ENCODE data around the gene MED12. TPM values are rescaled to one million over a fixed set of nuclear protein-coding genes. Genes with fewer than 3 reads are reported as not detected.
"Not testable (repeated sequence)": the region's sequence is repeated elsewhere in the genome, so short reads cannot be mapped to it uniquely, and the experiment has no call there.

The MED12 gene
- total RNA-seq, 4 donors from 2014 or later = 23.7 to 34.2 (median 28.2) TPM

DNA sequence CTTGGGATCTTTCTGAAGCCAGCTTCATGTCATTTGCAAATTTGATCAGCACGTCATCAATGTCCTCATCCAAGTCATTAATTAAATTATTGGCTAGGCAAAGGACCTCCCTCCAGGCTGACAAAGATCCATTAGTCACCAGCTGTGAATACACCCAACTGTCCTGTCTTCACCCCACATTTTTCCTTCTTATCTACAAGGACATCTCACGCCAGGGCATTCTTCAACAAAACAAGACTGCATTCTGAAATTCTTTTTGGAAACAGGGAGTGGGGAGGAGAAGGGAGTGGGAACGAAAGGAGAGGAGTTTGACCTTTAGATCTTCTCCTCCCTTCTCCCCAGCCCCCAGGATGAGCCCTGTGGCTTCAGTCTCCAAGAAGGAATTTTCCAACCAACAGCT lies 58.9 kb downstream of the MED12 start:
- Histone ChIP-seq H3K4me3 (no peak overlapping the region), H3K9me3 (no peaks in the 10 kb centered on the region), H3K27ac (replicated peaks in 1 of 4) (no peak overlapping the region), H3K27me3 (no peaks in the 10 kb centered on the region), H3K4me1 (peaks cover 0 to 5% (median 2%) of the 10 kb centered on the region in 4 donors), H3K36me3 (no peaks in the 10 kb centered on the region)
- whole genome bisulfite sequencing = 46% methylated on average over 3 of the region's 3 CpGs
- no peak for DNase-seq (ENCODE audit: extremely low spot score)
- TF ChIP-seq POLR2A (IDR thresholded peaks at IDR 0.05; ENCODE audit: low read depth) (no peak), EP300 (IDR thresholded peaks at IDR 0.05) (no peak), POLR2AphosphoS5 (IDR thresholded peaks at IDR 0.05) (no peak)
- TF ChIP-seq, protein P1, sequence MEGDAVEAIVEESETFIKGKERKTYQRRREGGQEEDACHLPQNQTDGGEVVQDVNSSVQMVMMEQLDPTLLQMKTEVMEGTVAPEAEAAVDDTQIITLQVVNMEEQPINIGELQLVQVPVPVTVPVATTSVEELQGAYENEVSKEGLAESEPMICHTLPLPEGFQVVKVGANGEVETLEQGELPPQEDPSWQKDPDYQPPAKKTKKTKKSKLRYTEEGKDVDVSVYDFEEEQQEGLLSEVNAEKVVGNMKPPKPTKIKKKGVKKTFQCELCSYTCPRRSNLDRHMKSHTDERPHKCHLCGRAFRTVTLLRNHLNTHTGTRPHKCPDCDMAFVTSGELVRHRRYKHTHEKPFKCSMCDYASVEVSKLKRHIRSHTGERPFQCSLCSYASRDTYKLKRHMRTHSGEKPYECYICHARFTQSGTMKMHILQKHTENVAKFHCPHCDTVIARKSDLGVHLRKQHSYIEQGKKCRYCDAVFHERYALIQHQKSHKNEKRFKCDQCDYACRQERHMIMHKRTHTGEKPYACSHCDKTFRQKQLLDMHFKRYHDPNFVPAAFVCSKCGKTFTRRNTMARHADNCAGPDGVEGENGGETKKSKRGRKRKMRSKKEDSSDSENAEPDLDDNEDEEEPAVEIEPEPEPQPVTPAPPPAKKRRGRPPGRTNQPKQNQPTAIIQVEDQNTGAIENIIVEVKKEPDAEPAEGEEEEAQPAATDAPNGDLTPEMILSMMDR (IDR thresholded peaks at IDR 0.05) = no peak
- intact Hi-C loops (cut with DNase I) = loop anchor here (10.0 kb wide), 2 partner anchors 183 to 187 kb away; partner anchors contain the start of gene TAF1

DNA sequence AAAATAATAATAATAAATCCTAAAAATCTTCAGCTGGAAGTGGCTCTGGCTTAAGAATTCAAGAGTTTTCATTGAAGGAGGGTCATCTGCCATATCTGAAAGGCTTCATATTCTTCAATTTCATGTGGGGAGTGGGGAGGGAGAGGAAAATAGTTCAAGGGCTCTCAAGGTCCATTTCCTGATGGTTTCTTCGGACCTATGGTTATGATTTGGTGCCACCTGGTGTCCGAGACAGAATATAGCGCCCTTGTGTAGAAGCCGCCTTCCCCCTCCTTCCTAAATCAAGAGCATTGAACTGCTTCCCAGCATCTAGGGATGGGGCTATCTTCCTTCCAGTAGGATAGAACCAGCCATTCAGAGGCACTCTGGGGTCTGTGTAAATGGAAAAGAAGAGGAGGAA lies 60.5 kb downstream of the MED12 start:
- H3K36me3 ChIP-seq = no peaks in the 10 kb centered on the region
- TF ChIP-seq POLR2AphosphoS5 (IDR thresholded peaks at IDR 0.05) (no peak), EP300 (IDR thresholded peaks at IDR 0.05) (no peak), POLR2A (IDR thresholded peaks at IDR 0.05; ENCODE audit: low read depth) (no peak)
- TF ChIP-seq, protein P1 (IDR thresholded peaks at IDR 0.05) = peak; percentile 67 to 70 (median 68)
- H3K9me3 ChIP-seq = no peaks in the 10 kb centered on the region
- 0% methylated on average over 4 of the region's 4 CpGs for WGBS
- H3K4me3 ChIP-seq = no peak overlapping the region
- no peak overlapping the region for H3K27ac ChIP-seq (replicated peaks in 1 of 4)
- H3K4me1 ChIP-seq = peaks cover 5 to 16% (median 10%) of the 10 kb centered on the region in 4 donors
- peak; percentile 91 for DNase-seq (ENCODE audit: extremely low spot score)
- H3K27me3 ChIP-seq = no peaks in the 10 kb centered on the region
- intact Hi-C loops (cut with DNase I) = loop anchor here (2.0 to 10.0 kb wide), 3 partner anchors 80 to 186 kb away; partner anchors contain the start of gene TAF1

DNA sequence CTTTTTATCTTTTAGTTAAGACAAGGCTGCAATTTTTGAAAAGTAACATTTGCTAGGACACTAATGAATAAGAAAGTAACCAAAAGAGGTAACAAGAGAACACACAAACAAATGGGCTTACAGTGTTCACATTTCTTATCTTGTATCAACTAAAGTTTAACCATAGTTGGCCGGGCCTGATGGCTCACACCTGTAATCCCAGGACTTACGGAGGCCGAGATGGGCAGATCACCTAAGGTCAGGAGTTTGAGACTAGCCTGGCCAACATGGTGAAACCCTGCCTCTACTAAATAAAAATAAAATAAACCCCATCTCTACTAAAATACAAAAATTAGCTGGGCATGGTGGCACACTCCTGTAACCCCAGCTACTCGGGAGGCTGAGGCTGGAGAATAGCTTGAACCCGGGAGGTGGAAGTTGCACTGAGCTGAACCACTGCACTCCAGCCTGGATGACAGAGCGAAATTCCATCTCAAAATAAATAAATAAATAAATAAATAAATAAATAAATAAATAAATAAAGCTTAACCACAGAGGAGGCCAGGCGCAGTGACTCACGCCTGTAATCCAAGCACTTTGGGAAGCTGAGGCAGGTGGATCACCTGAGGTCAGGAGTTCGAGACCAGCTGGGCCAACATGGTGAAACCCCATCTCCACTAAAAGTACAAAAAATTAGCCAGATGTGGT lies 62.3 kb downstream of the MED12 start:
- peaks cover 5 to 16% (median 10%) of the 10 kb centered on the region in 4 donors for H3K4me1 ChIP-seq
- H3K36me3 ChIP-seq; H3K27me3 ChIP-seq; DNase-seq (ENCODE audit: extremely low spot score); H3K9me3 ChIP-seq; H3K4me3 ChIP-seq: not testable (repeated sequence)
- peak overlapping the region; percentile 87 to 88 (median 88) for H3K27ac ChIP-seq (replicated peaks in 1 of 4)
- WGBS = 82% methylated on average over 9 of the region's 9 CpGs
- intact Hi-C loops (cut with DNase I) = loop anchor here (10.0 kb wide), 2 partner anchors 56 to 416 kb away; no protein-coding TSS in a partner anchor

DNA sequence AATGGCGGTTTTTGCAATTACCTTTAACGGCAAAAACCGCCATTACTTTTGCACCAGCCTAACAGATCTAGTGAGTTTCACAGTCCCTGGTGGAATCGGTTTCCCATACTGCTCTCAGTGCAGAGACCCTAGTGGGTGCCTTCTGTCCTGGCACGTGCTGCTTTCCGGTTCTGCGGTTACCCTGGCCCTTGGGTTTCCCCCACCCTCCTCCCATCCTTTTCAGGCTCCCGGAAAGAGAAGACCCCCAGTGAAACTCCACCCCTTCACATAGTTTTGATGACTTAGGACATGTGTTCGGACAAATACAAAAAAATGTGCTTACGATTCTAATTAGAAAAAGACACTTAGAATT lies 63.1 kb downstream of the MED12 start:
- H3K4me1 ChIP-seq = peaks cover 5 to 16% (median 10%) of the 10 kb centered on the region in 4 donors
- H3K36me3 ChIP-seq = no peaks in the 10 kb centered on the region
- no peaks in the 10 kb centered on the region for H3K27me3 ChIP-seq
- DNase-seq (ENCODE audit: extremely low spot score) = no peak
- H3K27ac ChIP-seq (replicated peaks in 1 of 4) = peak overlapping the region; percentile 87 to 88 (median 88)
- 50% methylated on average over 10 of the region's 10 CpGs for WGBS
- peak overlapping the region; percentile 49 to 61 (median 56) for H3K4me3 ChIP-seq
- H3K9me3 ChIP-seq = no peaks in the 10 kb centered on the region
- no peak for TF ChIP-seq POLR2A (IDR thresholded peaks at IDR 0.05; ENCODE audit: low read depth)
- TF ChIP-seq, protein P1 (IDR thresholded peaks at IDR 0.05) = no peak
- intact Hi-C loops (cut with DNase I) = loop anchor here (10.0 kb wide), 2 partner anchors 57 to 417 kb away; no protein-coding TSS in a partner anchor

DNA sequence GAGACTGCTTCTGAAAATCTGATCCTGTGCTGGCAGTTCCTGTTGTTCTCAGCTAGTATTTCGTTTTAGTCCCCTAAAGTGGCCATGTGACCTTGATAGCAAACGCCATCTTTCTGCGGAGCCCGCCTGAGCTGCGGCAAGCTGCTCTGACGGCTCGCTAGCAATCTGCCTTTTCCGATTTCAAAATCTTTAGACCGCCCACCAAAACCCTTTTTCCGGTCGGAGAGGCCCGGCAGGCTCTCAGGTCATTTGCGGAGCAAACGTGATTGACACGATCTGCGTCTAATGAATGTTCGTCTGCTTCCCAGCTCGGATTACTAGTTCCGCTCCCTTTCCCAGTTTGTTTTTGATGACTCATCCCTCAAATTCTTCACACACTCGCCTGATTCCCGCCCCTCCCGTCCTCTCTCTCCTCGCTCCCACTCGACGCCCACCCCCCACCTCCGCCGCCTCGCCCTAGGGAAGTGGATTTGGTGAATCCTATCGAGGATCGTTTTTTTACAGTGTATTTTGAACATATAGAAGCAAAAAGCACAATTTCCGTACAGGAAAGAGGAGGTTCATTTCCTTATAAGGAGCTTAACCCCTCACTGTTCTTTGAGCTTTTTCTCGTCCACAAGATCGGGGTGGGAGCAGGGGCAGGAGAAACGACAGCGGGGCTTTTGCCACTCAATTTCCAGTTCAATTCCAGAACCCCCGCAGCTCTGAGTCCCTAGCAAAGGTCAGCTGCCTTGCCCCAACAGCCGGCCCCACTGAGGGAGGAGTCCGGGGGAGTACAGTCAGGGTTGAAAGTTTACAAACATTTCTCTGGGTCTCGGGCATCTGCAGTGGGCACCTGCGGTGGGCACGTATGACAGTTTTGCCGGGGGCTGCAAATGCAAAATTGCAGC lies 63.8 kb downstream of the MED12 start:
- DNase-seq (ENCODE audit: extremely low spot score) = peak; percentile 96
- WGBS = 34% methylated on average over 42 of the region's 42 CpGs
- no peaks in the 10 kb centered on the region for H3K27me3 ChIP-seq
- TF ChIP-seq POLR2AphosphoS5 (IDR thresholded peaks at IDR 0.05) (peak; percentile 88 to 94), EP300 (IDR thresholded peaks at IDR 0.05) (no peak)
- peak overlapping the region; percentile 49 to 61 (median 56) for H3K4me3 ChIP-seq
- intact Hi-C loops (cut with DNase I) = loop anchor here (10.0 kb wide), 2 partner anchors 57 to 417 kb away; no protein-coding TSS in a partner anchor
- H3K4me1 ChIP-seq = peaks cover 5 to 16% (median 10%) of the 10 kb centered on the region in 4 donors
- no peaks in the 10 kb centered on the region for H3K36me3 ChIP-seq
- H3K9me3 ChIP-seq = no peaks in the 10 kb centered on the region
- H3K27ac ChIP-seq (replicated peaks in 1 of 4) = peak overlapping the region; percentile 87 to 88 (median 88)

Data from esophagus muscularis mucosa (tissue), 4 donors.